Measurements from ENCODE around the gene OR2AG2.

DNA sequence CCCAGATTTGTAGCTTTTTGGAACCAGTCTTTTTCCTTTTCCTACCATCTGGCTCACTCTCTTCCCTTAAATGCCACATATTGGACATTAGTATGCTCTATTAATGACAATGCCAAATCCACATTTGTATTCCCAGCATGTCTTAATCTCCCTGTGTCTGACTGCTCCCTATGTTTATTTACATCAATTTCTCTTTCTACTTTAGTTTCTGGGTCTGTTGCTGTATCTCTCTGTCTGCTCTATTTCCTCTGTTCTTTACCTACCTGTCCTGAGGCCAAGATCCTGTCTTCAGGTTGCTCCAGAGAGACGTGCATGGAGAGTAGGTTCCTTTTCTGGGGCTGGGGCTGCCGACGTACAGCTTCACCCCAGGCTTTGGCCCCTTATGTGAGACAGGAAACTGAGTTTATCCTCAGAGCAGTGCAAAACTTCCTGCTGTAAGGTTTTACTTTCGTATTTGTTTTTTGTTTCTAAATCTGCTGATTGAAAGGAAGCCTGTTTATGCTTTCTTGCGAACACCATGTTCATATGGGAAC is 25.6 kb downstream of the OR2AG2 start:
- TF ChIP-seq ELF4 (IDR thresholded peaks at IDR 0.05) (no peak), HDGF (IDR thresholded peaks at IDR 0.05; ENCODE audit: borderline replicate concordance) (no peak), L3MBTL2 (conservative IDR thresholded peaks at IDR 0.05) (no peak), FOXK2 (IDR thresholded peaks at IDR 0.05) (no peak), FOXM1 (IDR thresholded peaks at IDR 0.05; ENCODE audit: borderline replicate concordance) (no peak), ZNF384 (IDR thresholded peaks at IDR 0.05) (no peak), NFRKB (IDR thresholded peaks at IDR 0.05) (no peak), SP1 (IDR thresholded peaks at IDR 0.05) (no peak), CTBP1 (IDR thresholded peaks at IDR 0.05; ENCODE audit: borderline replicate concordance) (no peak)
- TF ChIP-seq, protein P1, sequence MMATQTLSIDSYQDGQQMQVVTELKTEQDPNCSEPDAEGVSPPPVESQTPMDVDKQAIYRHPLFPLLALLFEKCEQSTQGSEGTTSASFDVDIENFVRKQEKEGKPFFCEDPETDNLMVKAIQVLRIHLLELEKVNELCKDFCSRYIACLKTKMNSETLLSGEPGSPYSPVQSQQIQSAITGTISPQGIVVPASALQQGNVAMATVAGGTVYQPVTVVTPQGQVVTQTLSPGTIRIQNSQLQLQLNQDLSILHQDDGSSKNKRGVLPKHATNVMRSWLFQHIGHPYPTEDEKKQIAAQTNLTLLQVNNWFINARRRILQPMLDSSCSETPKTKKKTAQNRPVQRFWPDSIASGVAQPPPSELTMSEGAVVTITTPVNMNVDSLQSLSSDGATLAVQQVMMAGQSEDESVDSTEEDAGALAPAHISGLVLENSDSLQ (IDR thresholded peaks at IDR 0.05), result no peak
